Inferior parietal cortex (tissue), 1 donor: ENCODE data around the gene PLXNA4.

Source experiments
- DNase-seq: peaks from one replicate; pipeline ENCODE4 v3.0.0-alpha.2; 2016; ENCODE audit errors: extremely low spot score

Gene PLXNA4

GRCh38 chr7:132084776-132085388 is 491.4 kb downstream of the PLXNA4 start:
- DNase-seq: no peak

- no peak for DNase-seq
These were observed 492.6 kb downstream of the PLXNA4 start for GRCh38 chr7:132083537-132084123.

- no peak for DNase-seq
These were observed 493.1 kb downstream of the PLXNA4 start for GRCh38 chr7:132083126-132083525.

- DNase-seq: no peak
These were observed 493.9 kb downstream of the PLXNA4 start for GRCh38 chr7:132082394-132082793.

- DNase-seq: no peak
These were observed 494.6 kb downstream of the PLXNA4 start for GRCh38 chr7:132081686-132082085.

GRCh38 chr7:132080967-132081668 is 495.2 kb downstream of the PLXNA4 start:
- DNase-seq: no peak

GRCh38 chr7:132080467-132080866 is 495.8 kb downstream of the PLXNA4 start:
- no peak for DNase-seq

GRCh38 chr7:132078891-132079735 is 497.2 kb downstream of the PLXNA4 start:
- no peak for DNase-seq

GRCh38 chr7:132077971-132078685 is 498.1 kb downstream of the PLXNA4 start:
- DNase-seq: no peak

GRCh38 chr7:132076301-132077035 is 499.8 kb downstream of the PLXNA4 start:
- no peak for DNase-seq

GRCh38 chr7:132075515-132075914 is 500.8 kb downstream of the PLXNA4 start:
- DNase-seq: no peak

- DNase-seq: no peak
These were observed 502.2 kb downstream of the PLXNA4 start for GRCh38 chr7:132073920-132074589.
